ENCODE results near the gene SRSF7. TPM values are rescaled to one million over a fixed set of nuclear protein-coding genes. Genes with fewer than 3 reads are reported as not detected.

Gene SRSF7
- total and polyA plus RNA-seq, 10 donors, result 94.9 to 214 (median 151) TPM

- WGBS, 5 donors, result 95% methylated on average over 14 of the region's 14 CpGs
- no peaks in the 10 kb centered on the region for H3K27me3 ChIP-seq (replicated peaks in 1 of 7)
- no peak for TF ChIP-seq POLR2AphosphoS5 (IDR thresholded peaks at IDR 0.05)
- TF ChIP-seq CTCF (IDR thresholded peaks at IDR 0.05 in 8 of 11, conservative IDR thresholded peaks at IDR 0.05 in 3 of 11), result no peak
- no peak for TF ChIP-seq POLR2A (IDR thresholded peaks at IDR 0.05)
- peaks cover 3 to 63% (median 31%) of the 10 kb centered on the region in 6 donors for H3K36me3 ChIP-seq
- H3K4me1 ChIP-seq, result peaks cover 0 to 33% (median 11%) of the 10 kb centered on the region in 6 donors
- H3K4me3 ChIP-seq, result no peak overlapping the region
- no peaks in the 10 kb centered on the region for H3K9me3 ChIP-seq
- peak; percentile 32 for DNase-seq
- no peak overlapping the region for H3K27ac ChIP-seq
- intact Hi-C loops (cut with DNase I; ENCODE audit: low total_unique reads), result loop anchor here (5.0 to 10.0 kb wide), 2 partner anchors 149 to 407 kb away; no protein-coding TSS in a partner anchor
These were observed 19.4 kb downstream of the SRSF7 start for GRCh38 chr2:38731684-38732221.

GRCh38 chr2:38731090-38731489, 20.1 kb downstream of the SRSF7 start:
- no peak for TF ChIP-seq POLR2AphosphoS5 (IDR thresholded peaks at IDR 0.05)
- no peak for TF ChIP-seq CTCF (IDR thresholded peaks at IDR 0.05 in 8 of 11, conservative IDR thresholded peaks at IDR 0.05 in 3 of 11)
- no peak for TF ChIP-seq POLR2A (IDR thresholded peaks at IDR 0.05)
- Histone ChIP-seq H3K36me3 (peaks cover 3 to 59% (median 31%) of the 10 kb centered on the region in 6 donors), H3K9me3 (no peaks in the 10 kb centered on the region), H3K4me3 (no peak overlapping the region), H3K27ac (no peak overlapping the region), H3K27me3 (replicated peaks in 1 of 7) (no peaks in the 10 kb centered on the region), H3K4me1 (peaks cover 0 to 26% (median 8%) of the 10 kb centered on the region in 6 donors)
- DNase-seq, result no peak
- intact Hi-C loops (cut with DNase I; ENCODE audit: low total_unique reads), result loop anchor here (5.0 to 10.0 kb wide), 2 partner anchors 149 to 406 kb away; no protein-coding TSS in a partner anchor
- WGBS, 5 donors, result 96 to 99% (median 97%) methylated on average over 7 of the region's 7 CpGs

GRCh38 chr2:38728694-38729093, 22.5 kb downstream of the SRSF7 start:
- Histone ChIP-seq H3K36me3 (peaks cover 3 to 46% (median 30%) of the 10 kb centered on the region in 6 donors), H3K27ac (no peak overlapping the region), H3K9me3 (no peaks in the 10 kb centered on the region), H3K27me3 (replicated peaks in 1 of 7) (no peaks in the 10 kb centered on the region), H3K4me1 (peaks cover 0 to 4% (median 0%) of the 10 kb centered on the region in 6 donors), H3K4me3 (no peak overlapping the region)
- no peak for TF ChIP-seq POLR2AphosphoS5 (IDR thresholded peaks at IDR 0.05)
- TF ChIP-seq POLR2A (IDR thresholded peaks at IDR 0.05), result no peak
- TF ChIP-seq CTCF (IDR thresholded peaks at IDR 0.05 in 8 of 11, conservative IDR thresholded peaks at IDR 0.05 in 3 of 11), result no peak
- no peak for DNase-seq
- WGBS, 5 donors, result 0 to 89% (median 56%) methylated on average over 2 of the region's 2 CpGs
- intact Hi-C loops (cut with DNase I; ENCODE audit: low total_unique reads), result no loop called here

GRCh38 chr2:38727661-38728060, 23.5 kb downstream of the SRSF7 start:
- H3K4me1 ChIP-seq, result peaks cover 0 to 6% (median 2%) of the 10 kb centered on the region in 6 donors
- H3K4me3 ChIP-seq, result no peak overlapping the region
- no peaks in the 10 kb centered on the region for H3K27me3 ChIP-seq (replicated peaks in 1 of 7)
- intact Hi-C loops (cut with DNase I; ENCODE audit: low total_unique reads), result no loop called here
- TF ChIP-seq POLR2AphosphoS5 (IDR thresholded peaks at IDR 0.05), result no peak
- no peak for TF ChIP-seq CTCF (IDR thresholded peaks at IDR 0.05 in 8 of 11, conservative IDR thresholded peaks at IDR 0.05 in 3 of 11)
- no peak for TF ChIP-seq POLR2A (IDR thresholded peaks at IDR 0.05)
- WGBS, 5 donors, result 50 to 85% (median 63%) methylated on average over 1 of the region's 1 CpG
- no peaks in the 10 kb centered on the region for H3K9me3 ChIP-seq
- H3K36me3 ChIP-seq, result peaks cover 3 to 36% (median 22%) of the 10 kb centered on the region in 6 donors
- H3K27ac ChIP-seq, result no peak overlapping the region
- no peak for DNase-seq

Data from spleen (tissue), 11 donors.